HepG2 (cell line): ENCODE measurements around the gene TEX19. TPM values are rescaled to one million over a fixed set of nuclear protein-coding genes. Genes with fewer than 3 reads are reported as not detected.
A peak's percentile ranks its signal among the peaks of the same experiment; 100 is the strongest.

ENCODE experiments used
- ARHGAP35 ChIP-seq: sonication (generic); formaldehyde crosslinking; IDR thresholded peaks from 2 replicates; pipeline ENCODE4 v1.9.0; 2022; ENCODE audit warnings: mild to moderate bottlenecking, inconsistent platforms, moderate library complexity, missing genetic modification reagents, borderline replicate concordance
- CREB3 ChIP-seq: sonication (generic); formaldehyde crosslinking; IDR thresholded peaks from 2 replicates; pipeline ENCODE4 v1.5.0; 2020; ENCODE audit warnings: missing genetic modification reagents
- ELF1 ChIP-seq: sonication (generic); formaldehyde crosslinking; IDR thresholded peaks from 2 replicates; pipeline ENCODE4 v1.4.0; 2020; ENCODE audit warnings: missing genetic modification reagents
- HNF1B ChIP-seq: sonication (generic); formaldehyde crosslinking; IDR thresholded peaks from 2 replicates; pipeline ENCODE4 v1.5.1; 2020; ENCODE audit warnings: mild to moderate bottlenecking, moderate library complexity, missing genetic modification reagents
- JUND ChIP-seq: sonication (generic); formaldehyde crosslinking; IDR thresholded peaks from 2 replicates; pipeline ENCODE4 v1.8.0; 2022; ENCODE audit warnings: mild to moderate bottlenecking, missing genetic modification reagents
- LCORL ChIP-seq, 2 experiments: fragments of 450-650 bp in 1 of 2; sonication (generic) in 1 of 2; formaldehyde crosslinking in 1 of 2; IDR thresholded peaks; 2 replicates each; pipeline versions ENCODE4 v1.5.0 to v1.6.1; 2017 to 2020; ENCODE audit warnings: antibody characterized with exemption in 1 of 2, missing genetic modification reagents in 1 of 2
- NCOA2 ChIP-seq: sonication (generic); formaldehyde crosslinking; IDR thresholded peaks from 2 replicates; pipeline ENCODE4 v1.8.0; 2022; ENCODE audit warnings: inconsistent platforms
- NR3C1 ChIP-seq: sonication (generic); formaldehyde crosslinking; IDR thresholded peaks from 2 replicates; pipeline ENCODE4 v1.4.0; 2020; ENCODE audit warnings: missing genetic modification reagents
- PITX1 ChIP-seq: sonication (generic); formaldehyde crosslinking; IDR thresholded peaks from 2 replicates; pipeline ENCODE4 v1.5.1; 2020; ENCODE audit warnings: mild to moderate bottlenecking, missing genetic modification reagents
- RFXANK ChIP-seq: IDR thresholded peaks from 2 replicates; pipeline ENCODE4 v1.6.1; 2016
- RXRA ChIP-seq: sonication (generic); formaldehyde crosslinking; IDR thresholded peaks from 2 replicates; pipeline ENCODE4 v1.5.1; 2020; ENCODE audit warnings: missing genetic modification reagents
- SMAD9 ChIP-seq: sonication (generic); formaldehyde crosslinking; IDR thresholded peaks from 2 replicates; pipeline ENCODE4 v1.5.1; 2020; ENCODE audit warnings: mild to moderate bottlenecking, missing genetic modification reagents
- TAF1 ChIP-seq: sonication (generic); formaldehyde crosslinking; IDR thresholded peaks from 2 replicates; pipeline ENCODE4 v1.4.0; 2020; ENCODE audit warnings: missing genetic modification reagents
- ZBTB38 ChIP-seq: sonication (generic); formaldehyde crosslinking; IDR thresholded peaks from 2 replicates; pipeline ENCODE4 v1.5.1; 2020; ENCODE audit warnings: mild to moderate bottlenecking, missing genetic modification reagents
- ZIK1 ChIP-seq: sonication (generic); formaldehyde crosslinking; IDR thresholded peaks from 2 replicates; pipeline ENCODE4 v1.5.0; 2020; ENCODE audit warnings: mild to moderate bottlenecking, low read depth, missing genetic modification reagents, borderline replicate concordance
- ZNF143 ChIP-seq: sonication (generic); formaldehyde crosslinking; IDR thresholded peaks from 2 replicates; pipeline ENCODE4 v1.4.0; 2020; ENCODE audit warnings: missing genetic modification reagents
- ZNF205 ChIP-seq: IDR thresholded peaks from 2 replicates; pipeline ENCODE4 v1.6.1; 2018; ENCODE audit warnings: missing biosample characterization, missing genetic modification reagents
- ZNF589 ChIP-seq: sonication (generic); formaldehyde crosslinking; conservative IDR thresholded peaks from 2 replicates; pipeline ENCODE4 v1.8.0; 2022; ENCODE audit warnings: mild to moderate bottlenecking, moderate library complexity, missing genetic modification reagents
- ZNF619 ChIP-seq: sonication (generic); formaldehyde crosslinking; IDR thresholded peaks from 2 replicates; pipeline ENCODE4 v1.4.0; 2020; ENCODE audit warnings: mild to moderate bottlenecking, missing genetic modification reagents
- ZNF777 ChIP-seq: sonication (generic); formaldehyde crosslinking; IDR thresholded peaks from 2 replicates; pipeline ENCODE4 v1.4.0; 2020; ENCODE audit warnings: missing genetic modification reagents
- ZNF839 ChIP-seq: sonication (generic); formaldehyde crosslinking; IDR thresholded peaks from 2 replicates; pipeline ENCODE4 v1.4.0; 2020; ENCODE audit warnings: missing genetic modification reagents, mild to moderate bottlenecking, borderline replicate concordance
- polyA plus RNA-seq, 8 experiments: library from polyadenylated mRNA; depleted of rRNA in 3 of 8; stranded (reverse) in 7 of 8; unstranded in 1 of 8; fragments of >200 nt; fragmentation: Illumina TruSeq in 4 of 8; extraction: Trizol in 4 of 8; gene quantifications; 2 replicates each; pipeline versions ENCODE4 v1.2.1 to v1.2.3, GENCODE V29; 2011 to 2016; ENCODE audit warnings: low read depth in 4 of 8, missing spikeins in 1 of 8, mixed read lengths in 1 of 8; ENCODE audit not compliant: insufficient read depth in 1 of 8
- total RNA-seq, 5 experiments: library from RNA; depleted of rRNA; stranded (reverse); fragments of >200 nt; fragmentation: Illumina TruSeq; extraction: Trizol; gene quantifications; 2 replicates each; pipeline ENCODE4 v1.2.3, GENCODE V29; 2016; ENCODE audit warnings: low read depth in 1 of 5
- TF ChIP-seq, protein P1 (sequence below): sonication (generic); formaldehyde crosslinking; IDR thresholded peaks from 2 replicates; pipeline ENCODE4 v1.4.0; 2020; ENCODE audit warnings: missing genetic modification reagents

Gene TEX19
- total and polyA plus RNA-seq, 2 of the 13 experiments (the other 11 are each of a cell fraction or from before 2014, with no cell fraction given), result 1.3 to 6.0 TPM

DNA sequence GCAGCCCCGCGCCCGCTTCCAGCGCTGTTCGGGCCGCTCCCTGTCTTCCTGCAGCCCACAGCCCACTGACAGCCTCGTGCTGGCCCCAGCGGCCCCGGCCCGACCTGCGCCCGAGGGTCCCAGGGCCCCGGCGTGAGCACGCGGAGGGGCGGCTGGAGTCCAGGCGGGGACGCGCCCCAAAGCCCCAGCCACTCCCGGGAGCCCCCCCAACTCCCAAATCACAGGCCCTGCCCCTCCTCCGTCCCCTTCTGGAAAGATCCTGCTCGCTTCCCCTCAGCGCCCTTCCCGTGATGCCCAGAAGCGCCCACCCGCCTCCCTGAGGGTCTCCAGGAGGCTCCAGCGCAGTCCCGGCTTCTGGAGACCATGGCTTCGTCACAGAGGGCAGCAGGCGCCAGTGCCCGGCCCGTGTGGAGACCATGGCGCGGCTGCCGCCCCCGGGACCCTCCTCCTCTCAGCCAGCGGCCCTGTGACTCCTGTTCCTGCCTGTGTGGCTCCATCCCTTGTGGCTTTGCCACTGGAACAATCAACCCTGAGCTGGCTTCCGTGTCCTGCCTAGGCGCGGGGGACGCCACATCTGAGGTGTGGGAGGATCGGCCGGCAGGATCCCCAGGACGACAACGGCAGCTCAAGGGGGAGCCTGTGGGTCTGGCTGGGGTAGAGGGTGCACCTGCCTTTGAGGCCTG is 16.5 kb downstream of the TEX19 start (continued):
- TF ChIP-seq LCORL (IDR thresholded peaks at IDR 0.05), result no peak
- TF ChIP-seq LCORL (CRISPR knock-in tag; IDR thresholded peaks at IDR 0.05), result no peak
- TF ChIP-seq ZNF777 (CRISPR knock-in tag), result no peak
- TF ChIP-seq ZNF619 (CRISPR knock-in tag), result 0 out of 2 replicates have a peak, but pooled peaks have one; percentile 15
- no peak for TF ChIP-seq RFXANK (CRISPR knock-in tag)
- no peak for TF ChIP-seq JUND
- 0 out of 2 replicates have a peak, but pooled peaks have one; percentile 72 for TF ChIP-seq NR3C1 (CRISPR knock-in tag)
- no peak for TF ChIP-seq TAF1 (CRISPR knock-in tag)
- TF ChIP-seq ZNF143 (CRISPR knock-in tag), result 0 out of 2 replicates have a peak, but pooled peaks have one; percentile 10
- 0 out of 2 replicates have a peak, but pooled peaks have one; percentile 29 for TF ChIP-seq ELF1 (CRISPR knock-in tag)
- 0 out of 2 replicates have a peak, but pooled peaks have one; percentile 2 for TF ChIP-seq ZNF839 (CRISPR knock-in tag)
- TF ChIP-seq ZIK1 (CRISPR knock-in tag), result no peak
- TF ChIP-seq RXRA (CRISPR knock-in tag), result 0 out of 2 replicates have a peak, but pooled peaks have one; percentile 41
- TF ChIP-seq, protein P1, sequence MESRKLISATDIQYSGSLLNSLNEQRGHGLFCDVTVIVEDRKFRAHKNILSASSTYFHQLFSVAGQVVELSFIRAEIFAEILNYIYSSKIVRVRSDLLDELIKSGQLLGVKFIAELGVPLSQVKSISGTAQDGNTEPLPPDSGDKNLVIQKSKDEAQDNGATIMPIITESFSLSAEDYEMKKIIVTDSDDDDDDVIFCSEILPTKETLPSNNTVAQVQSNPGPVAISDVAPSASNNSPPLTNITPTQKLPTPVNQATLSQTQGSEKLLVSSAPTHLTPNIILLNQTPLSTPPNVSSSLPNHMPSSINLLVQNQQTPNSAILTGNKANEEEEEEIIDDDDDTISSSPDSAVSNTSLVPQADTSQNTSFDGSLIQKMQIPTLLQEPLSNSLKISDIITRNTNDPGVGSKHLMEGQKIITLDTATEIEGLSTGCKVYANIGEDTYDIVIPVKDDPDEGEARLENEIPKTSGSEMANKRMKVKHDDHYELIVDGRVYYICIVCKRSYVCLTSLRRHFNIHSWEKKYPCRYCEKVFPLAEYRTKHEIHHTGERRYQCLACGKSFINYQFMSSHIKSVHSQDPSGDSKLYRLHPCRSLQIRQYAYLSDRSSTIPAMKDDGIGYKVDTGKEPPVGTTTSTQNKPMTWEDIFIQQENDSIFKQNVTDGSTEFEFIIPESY (CRISPR knock-in tag), result peak; percentile 63; the same call in 1 of the 2 replicates
- peak; percentile 17; the same call in 1 of the 2 replicates for TF ChIP-seq PITX1 (CRISPR knock-in tag)
- peak; percentile 52; the same call in 1 of the 2 replicates for TF ChIP-seq HNF1B (CRISPR knock-in tag)
- TF ChIP-seq ZBTB38, result peak; percentile 64; the same call in 1 of the 2 replicates
- TF ChIP-seq ZNF589 (CRISPR knock-in tag), result peak; percentile 28; the same call in 1 of the 2 replicates
- no peak for TF ChIP-seq SMAD9 (CRISPR knock-in tag)
- TF ChIP-seq ARHGAP35 (CRISPR knock-in tag), result peak; percentile 61; the same call in 1 of the 2 replicates
- no peak for TF ChIP-seq CREB3
- no peak for TF ChIP-seq NCOA2 (CRISPR knock-in tag)
- no peak for TF ChIP-seq ZNF205 (CRISPR knock-in tag)
